HG02840 (cell line): ENCODE results near the gene KCNIP4.

ENCODE experiments used
- ATAC-seq: cut with Tn5 transposase; IDR thresholded peaks from one replicate; pipeline ENCODE4 v1.9.1; 2021; ENCODE audit warnings: mild to moderate bottlenecking, moderate library complexity, moderate number of reproducible peaks; ENCODE audit not compliant: unreplicated experiment, low FRiP score

KCNIP4 gene

DNA sequence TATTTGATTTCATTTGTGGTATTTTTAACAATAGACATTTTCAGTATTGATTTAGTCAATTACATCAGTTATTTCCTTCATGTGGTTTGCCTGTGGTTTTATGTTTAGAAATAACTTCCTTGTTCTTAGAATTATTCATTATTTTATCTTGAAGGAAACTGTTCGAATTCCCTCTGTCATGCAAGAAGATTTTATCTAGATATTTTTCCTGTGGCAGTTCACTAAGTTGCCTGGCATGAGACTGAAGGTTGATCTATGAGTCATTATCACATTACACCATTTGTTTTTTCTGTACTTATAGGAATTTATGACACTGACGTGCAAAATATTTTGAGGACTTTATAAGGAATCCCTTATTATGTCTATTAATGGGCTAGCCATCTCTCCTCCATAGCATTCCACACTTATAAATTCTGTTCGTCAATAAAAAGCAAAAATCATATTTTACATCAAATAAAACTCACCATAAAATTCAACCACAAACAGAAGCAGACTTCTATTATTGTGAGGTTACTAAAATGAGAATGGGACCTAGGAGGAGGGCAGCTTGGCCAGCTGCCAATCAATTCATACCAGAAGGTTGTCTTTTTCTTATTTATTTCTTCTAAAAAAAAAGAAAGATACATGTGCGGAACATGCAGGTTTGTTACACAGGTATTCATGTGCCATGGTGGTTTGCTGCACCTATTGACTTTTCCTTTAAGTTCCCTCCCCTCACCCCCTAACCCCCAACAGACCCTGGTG lies 179.0 kb downstream of the KCNIP4 start:
- no peak for ATAC-seq

DNA sequence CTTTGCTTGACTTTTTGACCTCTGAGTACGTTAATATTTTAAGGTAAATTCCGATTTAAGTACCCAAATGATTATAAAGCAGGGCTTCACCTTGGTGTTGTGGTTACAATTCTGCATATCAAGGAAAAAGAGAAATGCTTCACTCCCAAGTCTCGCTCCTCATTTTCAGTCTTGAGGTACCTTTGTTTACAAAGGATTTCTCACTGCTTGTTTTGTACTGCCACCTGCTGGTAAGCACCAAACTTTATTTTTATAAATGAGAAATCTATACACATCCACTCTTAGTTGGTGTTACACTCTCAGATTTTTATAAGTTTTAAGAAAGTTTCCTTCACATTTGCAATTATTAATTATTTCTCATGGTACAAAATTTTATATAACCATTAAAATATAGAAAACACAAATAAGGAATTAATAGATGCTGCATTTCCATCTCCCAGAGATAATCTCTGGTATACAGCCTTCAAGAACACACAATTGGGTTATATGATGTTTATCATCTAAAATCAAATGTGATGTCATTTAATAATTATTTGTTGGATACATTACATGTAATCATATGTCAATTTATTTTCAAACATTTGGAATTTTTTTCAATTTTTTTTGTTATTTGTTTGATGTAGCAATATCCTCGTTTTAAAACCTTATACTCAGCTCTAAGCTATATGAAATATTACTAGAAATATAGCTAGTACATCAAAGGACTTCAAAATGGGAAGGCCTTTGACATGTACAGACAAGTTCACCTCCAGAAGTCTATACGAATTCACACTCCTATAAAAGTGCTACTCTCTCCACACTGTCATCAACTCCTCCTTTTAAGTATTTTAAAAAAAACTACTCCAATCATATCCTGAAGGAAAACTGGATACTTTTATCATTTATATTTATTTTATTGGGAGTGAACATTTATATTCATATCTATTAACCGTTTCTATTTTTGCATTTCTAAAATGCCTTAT lies 179.9 kb downstream of the KCNIP4 start:
- no peak for ATAC-seq

DNA sequence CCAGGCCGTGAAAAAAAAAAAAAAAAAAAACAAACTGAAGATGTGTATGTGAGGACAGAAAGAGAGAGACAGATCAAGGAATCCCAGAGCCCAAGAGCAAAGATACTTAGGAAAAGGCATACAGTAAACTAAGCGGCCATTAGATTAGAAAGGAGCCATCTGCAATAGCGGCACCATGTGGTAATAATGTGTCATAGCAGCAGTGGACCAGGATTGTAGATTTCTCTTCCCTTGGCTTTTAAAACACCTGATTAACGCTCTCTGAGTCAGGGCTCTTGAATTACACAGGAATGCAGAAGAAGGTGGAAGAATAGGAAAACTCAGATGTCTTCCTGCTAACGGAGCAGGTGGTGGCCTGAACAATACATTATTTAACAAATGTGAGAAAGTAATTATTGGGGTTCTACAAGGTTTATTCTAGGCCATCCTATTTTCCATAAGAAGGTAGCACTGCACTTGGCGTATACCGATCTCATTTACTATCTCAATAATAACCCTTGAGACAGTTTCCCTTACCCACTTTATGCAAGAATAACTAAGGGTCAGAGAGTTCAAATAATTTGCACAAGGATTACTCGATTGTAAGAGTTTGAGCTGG lies 182.7 kb downstream of the KCNIP4 start:
- ATAC-seq = no peak

DNA sequence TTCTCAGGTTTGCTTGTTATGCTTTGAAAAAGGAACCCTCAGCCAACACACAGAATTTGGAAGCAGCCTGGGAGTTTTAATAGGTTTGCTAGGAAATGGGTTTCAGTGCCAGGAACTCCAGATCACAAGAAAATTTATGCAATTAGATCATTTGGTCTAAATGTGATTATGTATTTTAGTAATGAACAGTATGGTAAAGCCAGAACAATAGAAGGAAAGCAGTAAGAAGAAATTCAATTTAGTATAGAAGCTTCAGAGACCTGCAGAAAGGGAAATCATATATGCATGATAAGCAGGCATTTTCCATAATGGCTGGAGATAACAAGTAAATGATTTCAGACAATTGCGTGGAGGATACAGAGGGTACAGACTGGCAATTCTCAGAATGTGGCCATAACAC lies 184.7 kb downstream of the KCNIP4 start:
- ATAC-seq = no peak

DNA sequence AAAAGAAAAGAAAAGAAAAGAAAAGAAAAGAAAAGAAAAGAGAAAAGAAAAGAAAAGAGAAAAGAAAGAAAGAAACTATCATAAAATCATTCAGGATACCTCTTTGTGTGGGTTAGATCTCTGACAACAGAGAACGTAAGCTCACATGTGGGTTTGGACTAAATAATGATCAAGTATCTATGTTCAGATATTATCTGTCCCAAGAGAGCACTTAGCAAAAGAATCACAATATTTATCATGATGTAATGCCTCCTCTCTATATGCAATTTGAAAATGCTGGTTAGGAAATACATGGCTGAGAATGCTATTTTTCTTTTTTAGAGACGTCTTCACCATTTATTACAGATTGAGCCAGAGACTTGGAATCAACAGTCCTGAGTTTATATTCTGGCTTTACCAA lies 191.3 kb downstream of the KCNIP4 start:
- ATAC-seq = no peak

DNA sequence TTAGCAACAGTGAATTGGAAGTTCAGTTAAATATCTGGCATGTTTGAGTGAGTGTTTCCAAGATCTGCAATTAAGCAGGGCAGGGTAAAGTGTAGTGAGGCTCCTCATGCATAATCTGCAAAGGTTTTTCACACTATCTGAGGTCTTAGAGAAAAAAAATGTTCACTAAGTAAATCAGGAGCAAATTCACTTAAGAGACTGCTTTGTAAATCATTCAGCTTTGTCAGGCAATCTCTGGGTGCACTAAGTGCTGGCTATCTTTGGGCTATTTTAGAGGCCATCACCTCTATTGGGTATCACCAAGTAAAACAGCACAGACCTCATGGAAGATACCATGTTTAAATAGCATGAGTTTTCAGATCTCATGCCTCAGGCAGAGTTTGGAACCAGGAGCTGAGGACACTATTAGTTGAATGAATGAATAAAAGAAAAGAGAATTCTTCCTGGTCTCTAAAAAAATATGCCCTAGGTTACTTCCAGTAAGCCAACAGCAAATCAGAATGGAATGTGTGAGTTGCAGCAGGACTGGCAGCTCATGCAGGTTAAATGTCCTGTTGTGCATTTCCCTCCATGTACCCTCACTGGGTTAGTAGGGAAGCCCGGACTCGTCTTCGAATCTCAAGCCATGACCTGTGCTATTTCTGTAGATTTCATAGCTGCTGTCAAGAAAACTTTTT lies 195.3 kb downstream of the KCNIP4 start:
- ATAC-seq = no peak

DNA sequence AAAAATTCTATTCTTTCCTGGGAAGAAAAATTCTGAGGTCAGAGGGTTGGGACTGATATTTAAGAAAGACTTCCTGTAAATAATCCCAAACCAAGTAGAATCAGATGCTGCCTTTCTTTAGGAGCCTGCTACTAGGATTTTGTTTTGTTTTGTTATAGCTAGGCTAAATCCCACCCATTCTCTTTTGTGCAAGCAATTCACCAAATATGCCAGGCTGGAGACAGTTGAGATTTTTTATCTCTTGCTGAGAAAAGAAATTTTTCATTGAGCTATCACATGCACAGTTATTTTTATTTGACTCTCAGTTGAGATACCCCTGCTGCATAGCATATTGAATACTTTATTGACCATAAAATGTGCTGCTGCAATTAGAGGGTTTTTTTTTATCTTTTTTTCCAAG lies 196.0 kb downstream of the KCNIP4 start:
- no peak for ATAC-seq

DNA sequence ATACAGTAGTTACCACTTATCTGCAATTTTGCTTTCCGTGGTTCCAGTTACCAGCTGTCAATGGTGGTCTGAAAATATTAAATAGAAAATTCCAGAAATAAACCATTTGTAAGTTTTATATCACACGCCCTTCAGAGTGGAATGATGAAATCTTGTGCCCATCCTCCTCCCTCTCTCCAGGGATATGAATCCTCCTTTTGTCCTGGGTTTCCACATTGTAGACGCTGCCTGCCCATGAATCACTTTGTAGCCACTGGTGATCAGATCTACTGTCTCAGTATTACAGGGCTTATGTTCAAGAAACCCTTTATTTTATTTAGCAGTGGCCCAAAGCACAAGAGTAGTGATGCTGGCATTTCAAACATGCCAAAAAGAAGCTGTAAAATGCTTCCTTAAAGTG lies 198.6 kb downstream of the KCNIP4 start:
- ATAC-seq = no peak

DNA sequence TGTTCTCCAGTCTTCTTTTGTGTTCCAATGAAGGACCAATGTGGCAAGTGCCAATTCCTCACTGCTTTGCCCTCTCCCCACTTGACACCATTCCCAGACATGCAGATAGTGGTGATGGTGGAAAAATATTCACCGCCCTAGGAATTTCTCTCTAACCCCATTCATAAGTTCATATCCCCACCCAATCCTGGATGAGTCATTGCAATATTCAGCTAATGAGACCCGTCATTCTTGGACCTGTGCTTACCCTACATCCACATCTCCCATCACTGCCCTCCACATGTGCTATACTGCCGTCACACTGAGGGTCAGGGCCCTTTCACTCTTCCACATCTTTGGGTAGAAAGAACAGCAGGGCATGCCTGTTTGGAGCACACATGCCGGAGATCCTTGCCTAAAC lies 199.2 kb downstream of the KCNIP4 start:
- ATAC-seq = no peak

DNA sequence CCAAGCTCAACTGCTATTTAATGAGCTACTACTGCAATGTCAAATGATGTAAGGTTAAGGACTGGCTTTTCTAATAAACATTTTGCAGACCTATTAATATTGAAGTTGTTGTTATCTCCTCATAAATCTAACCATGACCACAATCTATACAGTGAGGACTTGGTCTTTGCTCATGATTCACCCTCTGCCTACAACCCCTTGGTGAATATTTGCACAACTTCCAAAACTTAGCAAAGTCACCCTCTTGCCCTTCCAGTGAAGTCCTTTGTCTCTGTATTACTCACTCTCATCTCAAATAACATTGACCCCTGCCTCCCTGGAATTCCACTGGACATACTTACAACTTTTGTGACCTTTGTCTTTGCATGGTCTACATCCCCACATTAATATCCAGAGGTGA lies 204.5 kb downstream of the KCNIP4 start:
- no peak for ATAC-seq

DNA sequence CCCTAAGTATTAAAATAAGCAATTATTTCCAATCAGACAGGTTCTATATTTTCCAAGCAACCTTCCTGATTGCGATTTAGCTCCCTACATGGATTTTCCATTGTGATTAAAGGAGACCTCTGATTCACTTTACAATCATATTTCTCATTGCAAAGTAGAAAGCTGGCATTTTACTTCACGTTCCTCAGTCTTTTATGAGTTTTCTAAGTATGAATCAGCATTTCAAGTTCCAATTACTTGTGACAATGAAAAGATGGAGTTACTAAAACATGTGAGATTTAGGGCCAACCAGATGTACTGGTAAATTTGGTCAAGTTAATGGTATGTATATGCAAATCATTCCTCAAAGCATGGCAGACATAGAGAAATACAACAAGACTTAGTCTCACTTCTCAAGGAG lies 206.2 kb downstream of the KCNIP4 start:
- ATAC-seq = no peak

DNA sequence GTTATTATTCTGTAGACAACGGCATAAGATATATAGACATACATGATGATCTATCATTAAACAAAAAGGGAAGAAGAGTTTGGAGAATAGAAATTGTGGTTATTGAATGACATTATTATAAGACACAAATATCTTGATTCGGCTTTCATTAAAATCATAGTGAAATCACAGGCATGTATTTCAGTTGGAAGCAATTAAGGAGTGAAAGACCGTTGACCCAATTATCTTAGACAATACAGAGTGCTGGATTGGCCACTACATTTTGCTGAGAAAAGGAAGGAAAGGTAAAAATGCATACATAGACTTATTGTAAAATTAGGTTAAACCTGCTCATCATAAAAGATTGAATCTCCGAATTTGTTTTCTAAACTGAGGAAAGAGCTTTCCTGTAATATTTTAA lies 209.8 kb downstream of the KCNIP4 start:
- no peak for ATAC-seq

DNA sequence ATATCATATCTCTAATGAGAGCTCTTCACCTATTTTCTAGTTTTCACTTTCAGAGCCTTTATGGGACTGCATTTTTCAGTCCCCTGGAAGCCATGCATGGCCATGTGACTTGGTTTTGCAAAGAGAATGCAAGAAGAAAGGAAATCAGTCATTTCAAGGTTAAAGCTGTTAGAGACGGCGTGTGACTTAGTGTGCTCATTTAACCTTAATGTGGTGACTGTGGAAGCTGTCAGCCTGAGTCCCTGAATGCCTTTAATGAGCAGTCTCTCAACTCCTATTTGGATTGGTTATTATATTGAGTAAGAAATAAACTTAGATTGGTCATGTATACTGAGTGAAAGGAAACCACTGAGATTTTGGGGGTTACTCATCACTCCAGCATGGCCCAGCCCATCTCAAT lies 212.7 kb downstream of the KCNIP4 start:
- ATAC-seq = no peak

DNA sequence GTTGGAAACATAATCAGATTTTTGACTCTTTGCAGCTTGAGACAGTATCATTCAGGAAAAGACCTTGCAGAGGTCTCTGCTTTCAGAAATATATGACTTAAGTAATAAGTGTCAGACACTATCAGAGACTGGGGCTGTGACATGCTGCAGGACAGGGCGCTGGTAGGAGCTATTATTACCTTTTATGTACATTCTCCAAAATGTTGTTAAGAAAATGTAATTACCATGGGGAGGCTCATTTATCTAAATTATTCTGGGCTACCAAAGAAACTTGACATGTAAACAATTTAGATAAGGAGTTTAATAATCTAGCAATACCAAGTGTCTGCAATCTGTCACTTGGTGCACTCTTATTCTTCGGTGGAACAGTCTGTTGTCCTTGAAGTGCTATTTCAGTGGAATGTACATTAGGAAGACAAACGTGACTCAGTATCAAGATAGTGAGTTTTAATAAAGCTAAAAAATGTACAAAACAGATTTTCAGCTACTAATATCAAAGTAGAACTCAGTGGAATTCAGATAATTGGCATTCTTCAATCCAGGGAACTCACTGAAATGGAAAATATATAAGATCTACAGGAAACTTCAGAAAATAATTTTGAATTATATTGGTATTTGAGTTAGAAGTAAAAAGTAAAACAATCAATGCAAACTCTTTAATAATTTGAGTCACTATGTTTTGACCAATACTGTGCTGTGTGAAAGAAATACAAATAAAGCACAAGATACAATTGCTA lies 214.5 kb downstream of the KCNIP4 start:
- ATAC-seq = no peak

DNA sequence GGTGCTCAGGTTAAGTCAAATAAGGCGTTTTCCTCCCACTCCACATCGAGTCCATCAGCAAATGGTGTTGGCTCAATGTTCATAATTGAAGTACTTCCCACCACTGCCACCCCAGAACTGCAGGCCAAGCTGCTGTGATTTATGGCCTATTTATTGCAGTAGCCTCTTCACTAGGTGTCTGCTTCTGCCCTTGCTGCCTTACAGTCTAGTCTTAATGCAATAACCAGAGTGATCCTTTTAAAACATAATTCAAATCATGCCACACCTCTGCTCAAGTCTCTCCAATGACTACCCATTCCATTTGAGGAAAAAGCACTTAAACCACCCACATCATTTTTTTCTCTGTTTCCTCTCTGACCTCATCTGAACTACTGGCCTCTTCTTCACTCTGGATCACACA lies 220.3 kb downstream of the KCNIP4 start:
- ATAC-seq = no peak

DNA sequence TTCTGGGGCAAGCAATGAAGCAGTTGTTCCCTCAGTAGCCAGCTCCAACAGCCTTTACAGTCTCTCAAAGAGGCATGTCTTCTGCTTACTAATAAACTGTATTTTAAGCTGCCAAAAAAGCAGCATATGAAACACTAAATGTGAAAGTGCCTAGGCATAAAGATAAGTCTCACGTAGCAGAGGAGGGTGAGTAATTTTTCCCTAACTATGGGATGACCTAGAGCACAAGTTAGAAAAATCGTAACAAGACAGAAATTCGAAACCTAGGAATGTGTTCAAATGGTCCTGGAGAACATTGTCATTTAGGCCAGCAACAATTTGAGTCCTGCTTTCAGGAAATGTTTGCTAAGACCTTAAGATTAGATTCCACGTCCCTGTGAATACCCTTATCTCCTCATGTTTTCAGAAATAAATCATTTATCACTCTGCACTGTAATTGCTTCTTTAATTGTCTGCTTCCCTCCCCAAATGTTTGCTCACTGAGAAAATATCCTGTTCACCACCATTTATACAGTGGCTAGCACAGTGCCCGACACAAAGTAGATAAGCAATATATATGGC lies 222.2 kb downstream of the KCNIP4 start:
- no peak for ATAC-seq

DNA sequence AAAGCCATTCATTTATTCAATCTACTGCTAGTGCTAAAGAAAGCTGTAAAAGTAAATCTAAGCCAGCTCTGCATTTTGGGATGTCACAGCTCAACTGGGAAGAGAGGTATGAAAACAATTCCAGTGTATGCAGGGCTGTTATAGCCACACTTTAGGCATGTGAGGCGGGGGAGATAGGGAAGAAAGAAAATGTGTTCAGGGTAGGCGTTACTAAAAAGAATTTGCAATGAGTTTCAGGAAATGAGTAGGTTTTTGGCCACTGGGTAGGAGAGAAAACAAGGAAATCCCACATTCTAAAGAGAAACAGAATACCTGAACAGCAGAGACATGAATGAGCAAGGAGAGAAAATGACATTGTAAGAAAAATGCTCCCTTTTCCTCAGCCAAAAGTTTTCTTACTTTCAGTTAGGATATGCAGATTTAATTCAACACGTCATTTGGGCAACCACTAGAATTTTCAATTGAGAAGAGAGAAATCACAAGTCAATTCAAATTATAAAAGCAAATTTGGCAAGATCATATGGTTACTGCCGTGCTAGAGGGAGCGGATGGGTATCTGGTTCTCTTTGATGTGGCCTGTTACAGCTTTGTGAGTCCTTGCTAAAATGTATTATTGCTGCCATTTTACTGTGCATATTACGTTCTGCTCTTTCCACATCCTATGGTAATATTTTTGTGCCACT lies 226.3 kb downstream of the KCNIP4 start:
- no peak for ATAC-seq

DNA sequence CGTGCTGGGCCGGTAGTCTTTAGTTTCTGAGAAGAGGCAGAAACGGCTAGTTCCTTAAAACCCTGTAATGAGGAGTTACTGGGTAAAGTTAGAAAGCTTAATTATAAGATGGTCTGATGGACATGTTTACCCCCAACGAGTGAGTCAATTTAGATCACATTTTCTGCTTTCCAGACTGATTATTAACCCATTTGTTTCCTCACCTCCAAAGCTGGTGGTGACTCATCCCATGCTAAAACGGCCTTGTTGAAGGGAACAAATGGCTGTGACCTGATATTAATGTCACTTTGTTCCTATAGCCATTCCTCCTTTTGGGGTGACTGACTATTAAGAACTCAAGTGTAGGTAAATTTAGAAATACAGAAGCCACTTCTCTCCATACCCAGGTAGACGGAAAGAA lies 232.0 kb downstream of the KCNIP4 start:
- ATAC-seq = no peak

DNA sequence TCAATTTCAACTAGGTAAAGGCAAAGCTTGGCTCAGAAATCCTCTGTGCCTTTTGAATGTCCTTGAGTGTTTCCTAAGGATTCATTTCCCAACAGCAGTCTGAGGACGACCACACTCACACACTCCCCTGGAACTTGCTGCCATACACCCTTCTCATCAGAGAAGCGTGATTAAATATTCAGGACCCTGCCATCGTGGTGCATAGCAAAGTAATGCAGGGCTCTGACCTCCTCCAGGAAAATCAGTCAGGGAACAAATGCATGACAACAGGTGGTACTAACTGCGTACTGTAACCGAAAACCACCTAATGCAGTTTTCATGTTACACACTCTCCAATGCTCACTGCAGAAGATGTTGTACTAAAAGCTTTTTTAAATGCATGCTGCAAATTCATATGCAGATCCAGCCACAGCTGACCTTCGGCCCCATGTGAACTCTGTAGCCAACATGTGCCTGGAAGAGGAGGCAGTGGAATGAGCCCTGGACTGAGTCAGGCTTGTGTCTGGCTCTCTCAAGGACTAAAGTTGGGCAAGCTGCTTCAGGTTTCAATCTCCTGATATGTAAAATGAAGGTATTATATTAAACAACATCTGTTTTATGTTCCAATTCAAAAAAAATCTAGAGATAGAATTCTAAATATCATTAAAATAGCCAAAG lies 238.3 kb downstream of the KCNIP4 start:
- ATAC-seq = no peak
